Measurements from ENCODE around the gene SPIRE1.
"Not testable (repeated sequence)": the region's sequence is repeated elsewhere in the genome, so short reads cannot be mapped to it uniquely, and the experiment has no call there.

The SPIRE1 gene

GRCh38 chr18:12485479-12486105, 172.3 kb downstream of the SPIRE1 start:
- no peak overlapping the region for H3K18ac ChIP-seq (ENCODE audit: low read length)
- H4K8ac ChIP-seq (ENCODE audit: low read depth, low read length) = no peak overlapping the region
- H2AK5ac ChIP-seq (ENCODE audit: low read depth, low read length) = no peak overlapping the region
- H3K9me3 ChIP-seq (replicated peaks in 1 of 2; ENCODE audit: control insufficient read depth in 2 of 2, insufficient read depth in 1 of 2, low read depth in 1 of 2, low read length in 2 of 2) = peaks cover 0 to 10% of the 10 kb centered on the region in 2 donors
- H3K23ac ChIP-seq (ENCODE audit: low read depth, low read length, poor library complexity) = no peak overlapping the region
- no peak for DNase-seq (ENCODE audit: low spot score)
- no peak overlapping the region for H3K4me2 ChIP-seq (ENCODE audit: insufficient read depth, low read length, poor library complexity, severe bottlenecking)
- no peak overlapping the region for H2BK120ac ChIP-seq (ENCODE audit: low read depth, low read length)
- H3K4me3 ChIP-seq (ENCODE audit: low read length in 2 of 2) = no peak overlapping the region
- no peak overlapping the region for H2BK12ac ChIP-seq (ENCODE audit: low read length)
- H3K4ac ChIP-seq (ENCODE audit: low read length) = no peak overlapping the region
- WGBS, 2 donors (ENCODE audit: extremely low coverage in 2 of 2, insufficient read length in 2 of 2, insufficient replicate concordance in 1 of 2) = no CpG with 5 or more reads among the region's 5 CpGs
- no peaks in the 10 kb centered on the region for H3K79me1 ChIP-seq (ENCODE audit: low read depth, low read length)
- H3K27me3 ChIP-seq (ENCODE audit: control insufficient read depth in 3 of 3, insufficient read depth in 3 of 3, low read depth in 1 of 3, low read length in 3 of 3) = no peaks in the 10 kb centered on the region
- no peak overlapping the region for H3K14ac ChIP-seq (ENCODE audit: low read length)
- H2BK15ac ChIP-seq (ENCODE audit: low read length) = no peak overlapping the region
- no peak overlapping the region for H3K27ac ChIP-seq (replicated peaks; ENCODE audit: low read length)
- no peak overlapping the region for H4K91ac ChIP-seq (ENCODE audit: low read depth, low read length, poor library complexity)
- no peak overlapping the region for H2AFZ ChIP-seq (ENCODE audit: low read length)
- H3K4me1 ChIP-seq (ENCODE audit: control insufficient read depth in 2 of 2, insufficient read depth in 1 of 2, low read depth in 1 of 2, low read length in 2 of 2) = peaks cover 0 to 1% of the 10 kb centered on the region in 2 donors
- H3K9ac ChIP-seq (ENCODE audit: low read depth, low read length, poor library complexity) = no peak overlapping the region
- peaks cover 0 to 45% of the 10 kb centered on the region in 2 donors for H3K36me3 ChIP-seq (replicated peaks in 1 of 2; ENCODE audit: control insufficient read depth in 2 of 2, insufficient read depth in 2 of 2, low read length in 2 of 2)
- no peak overlapping the region for H2BK5ac ChIP-seq (ENCODE audit: low read length)

- H3K4ac ChIP-seq (ENCODE audit: low read length); H2BK5ac ChIP-seq (ENCODE audit: low read length); H4K91ac ChIP-seq (ENCODE audit: low read depth, low read length, poor library complexity); H3K4me1 ChIP-seq (ENCODE audit: control insufficient read depth in 2 of 2, insufficient read depth in 1 of 2, low read depth in 1 of 2, low read length in 2 of 2); H3K4me3 ChIP-seq (ENCODE audit: low read length in 2 of 2); H3K27me3 ChIP-seq (ENCODE audit: control insufficient read depth in 3 of 3, insufficient read depth in 3 of 3, low read depth in 1 of 3, low read length in 3 of 3); H3K18ac ChIP-seq (ENCODE audit: low read length); H2BK120ac ChIP-seq (ENCODE audit: low read depth, low read length); DNase-seq (ENCODE audit: low spot score); H2BK12ac ChIP-seq (ENCODE audit: low read length); H3K14ac ChIP-seq (ENCODE audit: low read length); H3K9ac ChIP-seq (ENCODE audit: low read depth, low read length, poor library complexity); H3K4me2 ChIP-seq (ENCODE audit: insufficient read depth, low read length, poor library complexity, severe bottlenecking); H2BK15ac ChIP-seq (ENCODE audit: low read length); H3K9me3 ChIP-seq (replicated peaks in 1 of 2; ENCODE audit: control insufficient read depth in 2 of 2, insufficient read depth in 1 of 2, low read depth in 1 of 2, low read length in 2 of 2); H4K8ac ChIP-seq (ENCODE audit: low read depth, low read length); H3K79me1 ChIP-seq (ENCODE audit: low read depth, low read length); H2AK5ac ChIP-seq (ENCODE audit: low read depth, low read length); H3K27ac ChIP-seq (replicated peaks; ENCODE audit: low read length); H2AFZ ChIP-seq (ENCODE audit: low read length); H3K23ac ChIP-seq (ENCODE audit: low read depth, low read length, poor library complexity): not testable (repeated sequence)
- H3K36me3 ChIP-seq (replicated peaks in 1 of 2; ENCODE audit: control insufficient read depth in 2 of 2, insufficient read depth in 2 of 2, low read length in 2 of 2) = peaks cover 6 to 53% of the 10 kb centered on the region in 2 donors
- WGBS, 2 donors (ENCODE audit: extremely low coverage in 2 of 2, insufficient read length in 2 of 2, insufficient replicate concordance in 1 of 2) = no CpG with 5 or more reads among the region's 10 CpGs
Observed at GRCh38 chr18:12481915-12482314, 176.0 kb downstream of the SPIRE1 start.

DNA sequence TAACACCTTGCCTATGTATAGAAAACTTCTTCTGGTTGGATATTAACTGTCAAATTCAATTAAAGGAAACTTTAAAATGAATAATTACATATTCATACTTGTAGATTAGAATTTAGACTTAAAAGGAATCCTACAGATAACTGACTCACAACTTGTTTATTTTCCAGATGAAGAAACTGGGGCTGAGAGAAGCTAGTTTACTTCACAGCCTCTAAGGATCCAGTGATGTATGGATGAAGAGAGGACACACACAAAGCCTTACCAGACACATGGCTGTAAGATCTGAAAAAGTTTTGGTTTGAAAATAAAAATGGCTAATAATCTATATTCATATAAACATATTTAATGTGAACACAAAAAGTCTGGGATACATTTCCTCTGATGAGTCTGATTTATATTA, 177.9 kb downstream of the SPIRE1 start:
- no peak overlapping the region for H2AFZ ChIP-seq (ENCODE audit: low read length)
- H3K36me3 ChIP-seq (replicated peaks in 1 of 2; ENCODE audit: control insufficient read depth in 2 of 2, insufficient read depth in 2 of 2, low read length in 2 of 2) = peaks cover 6 to 46% of the 10 kb centered on the region in 2 donors
- no peak overlapping the region for H3K4me3 ChIP-seq (ENCODE audit: low read length in 2 of 2)
- H3K9ac ChIP-seq (ENCODE audit: low read depth, low read length, poor library complexity) = no peak overlapping the region
- H3K23ac ChIP-seq (ENCODE audit: low read depth, low read length, poor library complexity) = no peak overlapping the region
- H3K14ac ChIP-seq (ENCODE audit: low read length) = no peak overlapping the region
- no peak for DNase-seq (ENCODE audit: low spot score)
- H4K8ac ChIP-seq (ENCODE audit: low read depth, low read length) = no peak overlapping the region
- no peak overlapping the region for H3K18ac ChIP-seq (ENCODE audit: low read length)
- no peak overlapping the region for H2BK12ac ChIP-seq (ENCODE audit: low read length)
- no peaks in the 10 kb centered on the region for H3K79me1 ChIP-seq (ENCODE audit: low read depth, low read length)
- no peak overlapping the region for H3K4ac ChIP-seq (ENCODE audit: low read length)
- no peak overlapping the region for H2BK15ac ChIP-seq (ENCODE audit: low read length)
- peaks cover 0 to 1% of the 10 kb centered on the region in 2 donors for H3K4me1 ChIP-seq (ENCODE audit: control insufficient read depth in 2 of 2, insufficient read depth in 1 of 2, low read depth in 1 of 2, low read length in 2 of 2)
- no peak overlapping the region for H2BK120ac ChIP-seq (ENCODE audit: low read depth, low read length)
- no peaks in the 10 kb centered on the region for H3K27me3 ChIP-seq (ENCODE audit: control insufficient read depth in 3 of 3, insufficient read depth in 3 of 3, low read depth in 1 of 3, low read length in 3 of 3)
- no peak overlapping the region for H2AK5ac ChIP-seq (ENCODE audit: low read depth, low read length)
- H2BK5ac ChIP-seq (ENCODE audit: low read length) = no peak overlapping the region
- H4K91ac ChIP-seq (ENCODE audit: low read depth, low read length, poor library complexity) = no peak overlapping the region
- H3K9me3 ChIP-seq (replicated peaks in 1 of 2; ENCODE audit: control insufficient read depth in 2 of 2, insufficient read depth in 1 of 2, low read depth in 1 of 2, low read length in 2 of 2) = peaks cover 0 to 4% of the 10 kb centered on the region in 2 donors
- H3K27ac ChIP-seq (replicated peaks; ENCODE audit: low read length) = no peak overlapping the region
- H3K4me2 ChIP-seq (ENCODE audit: insufficient read depth, low read length, poor library complexity, severe bottlenecking) = no peak overlapping the region

DNA sequence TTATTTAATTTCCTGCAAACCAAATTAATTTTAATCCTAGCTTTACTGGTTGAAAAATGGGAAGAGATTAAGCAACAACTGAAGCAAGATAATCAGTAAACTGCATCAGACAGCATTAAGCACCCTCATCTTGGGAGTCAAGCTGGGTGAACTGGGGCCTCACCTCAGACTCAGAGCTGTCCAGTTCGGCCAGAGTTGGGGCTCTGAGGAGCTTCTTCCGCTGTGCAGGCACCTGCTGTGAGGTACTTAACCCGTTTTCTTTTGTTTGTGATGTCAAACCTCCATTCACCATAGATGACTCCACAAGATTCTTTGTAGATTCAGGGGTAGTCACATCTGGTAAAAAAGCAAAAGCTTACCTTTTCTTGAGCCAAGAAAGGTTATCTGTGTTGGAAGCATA, 178.4 kb downstream of the SPIRE1 start:
- WGBS, 2 donors (ENCODE audit: extremely low coverage in 2 of 2, insufficient read length in 2 of 2, insufficient replicate concordance in 1 of 2) = no CpG with 5 or more reads among the region's 3 CpGs
- Histone ChIP-seq H3K4ac (ENCODE audit: low read length) (no peak overlapping the region), H3K23ac (ENCODE audit: low read depth, low read length, poor library complexity) (no peak overlapping the region)

More for the DNA sequence above, 178.4 kb downstream of the SPIRE1 start:
- H3K14ac ChIP-seq (ENCODE audit: low read length) = no peak overlapping the region
- no peak overlapping the region for H4K8ac ChIP-seq (ENCODE audit: low read depth, low read length)
- no peak overlapping the region for H3K9ac ChIP-seq (ENCODE audit: low read depth, low read length, poor library complexity)
- H3K27me3 ChIP-seq (ENCODE audit: control insufficient read depth in 3 of 3, insufficient read depth in 3 of 3, low read depth in 1 of 3, low read length in 3 of 3) = no peaks in the 10 kb centered on the region
- H2BK15ac ChIP-seq (ENCODE audit: low read length) = no peak overlapping the region
- no peak overlapping the region for H3K4me2 ChIP-seq (ENCODE audit: insufficient read depth, low read length, poor library complexity, severe bottlenecking)
- no peak overlapping the region for H2BK120ac ChIP-seq (ENCODE audit: low read depth, low read length)
- H3K27ac ChIP-seq (replicated peaks; ENCODE audit: low read length) = no peak overlapping the region
- H2AK5ac ChIP-seq (ENCODE audit: low read depth, low read length) = no peak overlapping the region
- H3K36me3 ChIP-seq (replicated peaks in 1 of 2; ENCODE audit: control insufficient read depth in 2 of 2, insufficient read depth in 2 of 2, low read length in 2 of 2) = peaks cover 6 to 51% of the 10 kb centered on the region in 2 donors
- H2BK12ac ChIP-seq (ENCODE audit: low read length) = no peak overlapping the region
- DNase-seq (ENCODE audit: low spot score) = no peak
- no peak overlapping the region for H2AFZ ChIP-seq (ENCODE audit: low read length)
- H3K18ac ChIP-seq (ENCODE audit: low read length) = no peak overlapping the region
- no peak overlapping the region for H4K91ac ChIP-seq (ENCODE audit: low read depth, low read length, poor library complexity)
- no peaks in the 10 kb centered on the region for H3K79me1 ChIP-seq (ENCODE audit: low read depth, low read length)
- H3K4me1 ChIP-seq (ENCODE audit: control insufficient read depth in 2 of 2, insufficient read depth in 1 of 2, low read depth in 1 of 2, low read length in 2 of 2) = peaks cover 0 to 3% of the 10 kb centered on the region in 2 donors
- H3K4me3 ChIP-seq (ENCODE audit: low read length in 2 of 2) = no peak overlapping the region
- H2BK5ac ChIP-seq (ENCODE audit: low read length) = no peak overlapping the region
- peaks cover 0 to 5% of the 10 kb centered on the region in 2 donors for H3K9me3 ChIP-seq (replicated peaks in 1 of 2; ENCODE audit: control insufficient read depth in 2 of 2, insufficient read depth in 1 of 2, low read depth in 1 of 2, low read length in 2 of 2)

Measured in neuronal stem cell (in vitro differentiated cells).